ENCODE data around the gene ENTHD1.

- TF ChIP-seq, protein P1, sequence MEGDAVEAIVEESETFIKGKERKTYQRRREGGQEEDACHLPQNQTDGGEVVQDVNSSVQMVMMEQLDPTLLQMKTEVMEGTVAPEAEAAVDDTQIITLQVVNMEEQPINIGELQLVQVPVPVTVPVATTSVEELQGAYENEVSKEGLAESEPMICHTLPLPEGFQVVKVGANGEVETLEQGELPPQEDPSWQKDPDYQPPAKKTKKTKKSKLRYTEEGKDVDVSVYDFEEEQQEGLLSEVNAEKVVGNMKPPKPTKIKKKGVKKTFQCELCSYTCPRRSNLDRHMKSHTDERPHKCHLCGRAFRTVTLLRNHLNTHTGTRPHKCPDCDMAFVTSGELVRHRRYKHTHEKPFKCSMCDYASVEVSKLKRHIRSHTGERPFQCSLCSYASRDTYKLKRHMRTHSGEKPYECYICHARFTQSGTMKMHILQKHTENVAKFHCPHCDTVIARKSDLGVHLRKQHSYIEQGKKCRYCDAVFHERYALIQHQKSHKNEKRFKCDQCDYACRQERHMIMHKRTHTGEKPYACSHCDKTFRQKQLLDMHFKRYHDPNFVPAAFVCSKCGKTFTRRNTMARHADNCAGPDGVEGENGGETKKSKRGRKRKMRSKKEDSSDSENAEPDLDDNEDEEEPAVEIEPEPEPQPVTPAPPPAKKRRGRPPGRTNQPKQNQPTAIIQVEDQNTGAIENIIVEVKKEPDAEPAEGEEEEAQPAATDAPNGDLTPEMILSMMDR (IDR thresholded peaks at IDR 0.05; ENCODE audit: low read depth, low read length) = no peak
- TF ChIP-seq POLR2A (IDR thresholded peaks at IDR 0.05; ENCODE audit: extremely low read depth, insufficient read length) (no peak), MYC (IDR thresholded peaks at IDR 0.05; ENCODE audit: low read depth, low read length) (no peak)
These were observed 44.3 kb upstream of the ENTHD1 start for GRCh38 chr22:39937906-39938305.

Measured in NB4 (cell line).